BJ (cell line): ENCODE measurements around the gene CTXN1. TPM values are rescaled to one million over a fixed set of nuclear protein-coding genes. Genes with fewer than 3 reads are reported as not detected.
A peak's percentile ranks its signal among the peaks of the same experiment; 100 is the strongest.

Experiments
- CTCF ChIA-PET: fragments of 350-600 bp; formaldehyde crosslinking; extraction: SDS; loops from one replicate; lab custom pipeline; 2021; ENCODE audit warnings: antibody characterized with exemption, inconsistent platforms; lab: Yijun Ruan, JAX
- POLR2A ChIA-PET: fragments of 300-600 bp; sonication (Branson Sonifier 250); formaldehyde crosslinking; extraction: SDS; loops from one replicate; lab custom pipeline; 2021; ENCODE audit warnings: antibody characterized with exemption; lab: Charles Lee
- DNase-seq: peaks from one replicate; pipeline ENCODE4 v3.0.0-alpha.2; 2011; ENCODE audit warnings: low read depth
- H3K27me3 ChIP-seq: 2 replicates; pipeline ENCODE4 v1.6.0; 2011; ENCODE audit warnings: low read length; ENCODE audit not compliant: control insufficient read depth, insufficient read depth
- H3K36me3 ChIP-seq: 2 replicates; pipeline ENCODE4 v1.5.1; 2011; ENCODE audit warnings: low read length; ENCODE audit not compliant: control insufficient read depth, insufficient read depth
- H3K4me3 ChIP-seq: 2 replicates; pipeline ENCODE4 v1.5.1; 2011; ENCODE audit warnings: low read depth, mild to moderate bottlenecking, control low read depth, low read length
- CTCF ChIP-seq: IDR thresholded peaks from 2 replicates; pipeline ENCODE4 v1.5.1; 2011; ENCODE audit warnings: low read depth, mild to moderate bottlenecking, control low read depth, inconsistent platforms, low read length, moderate library complexity; ENCODE audit not compliant: insufficient read depth
- polyA plus RNA-seq: library from polyadenylated mRNA; depleted of rRNA; stranded (reverse); fragments of >200 nt; gene quantifications from 2 replicates; pipeline ENCODE4 v1.2.3, GENCODE V29; 2011

Gene CTXN1
- polyA plus RNA-seq, 1 experiment, result 1.3 TPM

DNA sequence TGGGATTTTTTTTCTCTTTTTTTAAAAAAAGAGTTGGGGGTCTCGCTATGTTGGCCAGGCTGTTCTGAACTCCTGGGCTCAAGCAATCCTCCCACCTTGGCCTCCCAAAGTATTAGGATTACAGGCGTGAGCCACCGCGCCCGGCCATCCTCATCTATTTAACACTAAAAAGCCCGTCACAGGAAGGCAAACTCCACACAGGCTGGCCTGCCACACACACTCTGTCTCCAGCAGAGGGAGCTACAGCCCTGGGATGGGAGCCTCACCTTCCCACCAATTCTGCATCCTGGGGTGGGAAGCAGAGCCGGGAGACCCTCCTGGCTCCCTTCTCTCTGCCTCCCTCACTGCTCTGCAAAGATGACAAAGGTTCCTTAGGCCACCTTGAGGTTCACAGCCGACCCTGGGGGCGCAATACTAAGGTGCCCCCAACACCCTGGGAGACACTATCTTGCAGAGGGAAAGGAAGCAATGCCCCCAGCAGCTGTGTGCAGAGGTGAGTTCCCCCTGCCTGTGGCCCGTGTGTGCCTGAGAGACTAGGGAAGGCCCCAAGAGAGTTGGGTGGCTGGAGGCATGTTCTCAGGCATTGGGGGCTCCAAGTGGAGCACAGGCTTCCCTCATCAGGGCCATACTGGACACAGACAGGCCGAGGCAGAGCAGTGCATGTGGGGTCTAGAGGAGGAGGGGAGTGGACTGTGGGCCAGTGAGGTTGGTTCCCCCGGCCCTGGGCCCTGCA is 44.9 kb upstream of the CTXN1 start:
- Histone ChIP-seq H3K4me3 (no peak overlapping the region), H3K36me3 (peaks cover 27% of the 10 kb centered on the region), H3K27me3 (no peaks in the 10 kb centered on the region)
- TF ChIP-seq CTCF, result peak; percentile 83
- DNase-seq, result no peak
- POLR2A ChIA-PET, result no interaction called here
- CTCF ChIA-PET, result interaction anchor here (0.7 to 13.0 kb wide), 24 partner anchors 8 to 339 kb away, joined by 3 to 98 read pairs (median 4); partner anchors contain the start of genes ELAVL1 and TIMM44

- CTCF ChIA-PET, result interaction anchor here (0.6 to 13.0 kb wide), 6 partner anchors 9 to 283 kb away, joined by 3 to 98 read pairs (median 4); partner anchors contain the start of gene ELAVL1
- Histone ChIP-seq H3K36me3 (peaks cover 23% of the 10 kb centered on the region), H3K27me3 (no peaks in the 10 kb centered on the region), H3K4me3 (no peak overlapping the region)
- POLR2A ChIA-PET, result no interaction called here
- no peak for DNase-seq
- TF ChIP-seq CTCF, result no peak
Measured at GRCh38 chr19:7969555-7969939, 43.6 kb upstream of the CTXN1 start.

- ChIA-PET POLR2A (no interaction called here), CTCF (interaction anchor here (0.6 to 13.0 kb wide), 6 partner anchors 9 to 283 kb away, joined by 3 to 98 read pairs (median 4); partner anchors contain the start of gene ELAVL1)
- no peak for DNase-seq
- Histone ChIP-seq H3K27me3 (no peaks in the 10 kb centered on the region), H3K36me3 (peaks cover 24% of the 10 kb centered on the region), H3K4me3 (no peak overlapping the region)
- no peak for TF ChIP-seq CTCF
Measured at GRCh38 chr19:7968796-7969554, 43.0 kb upstream of the CTXN1 start.

DNA sequence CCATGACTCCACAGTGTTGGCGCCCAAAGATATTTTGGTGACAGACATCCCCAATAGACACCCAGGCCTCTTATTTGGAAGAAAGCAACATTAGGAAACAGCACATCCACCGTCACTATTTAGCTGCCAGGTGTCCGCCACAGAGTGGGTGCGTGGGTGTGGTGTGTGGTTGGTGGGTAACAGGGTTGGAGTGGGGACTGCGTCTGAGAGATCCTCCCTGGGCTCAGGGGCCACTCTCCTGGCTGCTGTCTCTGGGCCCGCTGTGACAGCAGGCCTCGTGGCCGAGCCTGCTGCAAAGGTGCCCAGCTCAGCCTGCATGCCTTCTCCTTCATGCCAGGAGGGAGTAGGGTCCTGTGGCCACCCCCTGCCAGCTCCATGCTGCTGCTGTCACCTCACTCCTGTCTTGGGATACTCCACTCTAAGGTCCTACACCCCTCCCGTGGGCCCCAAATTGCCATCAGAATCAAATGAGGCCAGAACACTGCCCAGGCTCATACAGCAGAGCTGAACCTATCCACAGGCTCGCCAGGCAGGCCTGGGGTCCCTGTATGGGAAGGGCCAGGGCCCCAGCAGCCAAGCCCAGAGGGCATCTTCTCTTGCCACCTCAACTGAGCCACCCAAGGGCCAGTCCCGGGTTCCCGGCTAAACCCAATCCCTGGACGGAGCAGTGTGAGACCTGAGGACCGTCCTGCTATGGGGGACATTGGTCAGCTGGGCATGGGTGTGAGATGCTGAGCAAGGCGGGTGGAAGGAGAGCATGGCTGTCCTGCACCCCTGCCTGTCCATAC is 42.3 kb upstream of the CTXN1 start:
- Histone ChIP-seq H3K36me3 (peaks cover 22% of the 10 kb centered on the region), H3K4me3 (no peak overlapping the region), H3K27me3 (no peaks in the 10 kb centered on the region)
- ChIA-PET CTCF (interaction anchor here (3.4 to 13.0 kb wide), 2 partner anchors 8 to 35 kb away, joined by 16 to 98 read pairs; partner anchors contain the start of gene ELAVL1), POLR2A (no interaction called here)
- TF ChIP-seq CTCF, result no peak
- no peak for DNase-seq
